Measurements from ENCODE around the gene COMMD1.
A peak's percentile ranks its signal among the peaks of the same experiment; 100 is the strongest.
"Not testable (repeated sequence)": the region's sequence is repeated elsewhere in the genome, so short reads cannot be mapped to it uniquely, and the experiment has no call there.

Gene COMMD1

GRCh38 chr2:62143696-62144095 lies 238.2 kb downstream of the COMMD1 start:
- DNase-seq = no peak

GRCh38 chr2:62144689-62145477 lies 239.4 kb downstream of the COMMD1 start:
- no peak for DNase-seq

GRCh38 chr2:62145478-62146100 lies 240.1 kb downstream of the COMMD1 start:
- DNase-seq = no peak

- DNase-seq = not testable (repeated sequence)
These were observed 241.3 kb downstream of the COMMD1 start for GRCh38 chr2:62146790-62147189.

- DNase-seq = no peak
These were observed 242.3 kb downstream of the COMMD1 start for GRCh38 chr2:62147610-62148301.

- peak; percentile 14 for DNase-seq
These were observed 244.2 kb downstream of the COMMD1 start for GRCh38 chr2:62149708-62150107.

- no peak for DNase-seq
These were observed 245.3 kb downstream of the COMMD1 start for GRCh38 chr2:62150597-62151305.

GRCh38 chr2:62151306-62151638 lies 245.8 kb downstream of the COMMD1 start:
- DNase-seq = no peak

GRCh38 chr2:62152000-62152399 lies 246.5 kb downstream of the COMMD1 start:
- DNase-seq = no peak

GRCh38 chr2:62156861-62157496 lies 251.5 kb downstream of the COMMD1 start:
- DNase-seq = no peak

GRCh38 chr2:62158444-62159121 lies 253.1 kb downstream of the COMMD1 start:
- no peak for DNase-seq

GRCh38 chr2:62160691-62161090 lies 255.2 kb downstream of the COMMD1 start:
- DNase-seq = not testable (repeated sequence)

- DNase-seq = no peak
These were observed 257.8 kb downstream of the COMMD1 start for GRCh38 chr2:62163106-62163831.

GRCh38 chr2:62163834-62164233 lies 258.4 kb downstream of the COMMD1 start:
- no peak for DNase-seq

GRCh38 chr2:62175728-62176127 lies 270.3 kb downstream of the COMMD1 start:
- no peak for DNase-seq

- DNase-seq = no peak
These were observed 271.3 kb downstream of the COMMD1 start for GRCh38 chr2:62176801-62177200.

- DNase-seq = no peak
These were observed 272.0 kb downstream of the COMMD1 start for GRCh38 chr2:62177392-62178049.

- no peak for DNase-seq
These were observed 273.3 kb downstream of the COMMD1 start for GRCh38 chr2:62178741-62179271.

GRCh38 chr2:62180975-62181374 lies 275.5 kb downstream of the COMMD1 start:
- no peak for DNase-seq

GRCh38 chr2:62181843-62182242 lies 276.4 kb downstream of the COMMD1 start:
- no peak for DNase-seq
